ENCODE data around the gene TMEM208. TPM values are rescaled to one million over a fixed set of nuclear protein-coding genes. Genes with fewer than 3 reads are reported as not detected.

The TMEM208 gene
- polyA plus RNA-seq, 3 donors: 40.1 to 49.4 (median 45.5) TPM

DNA sequence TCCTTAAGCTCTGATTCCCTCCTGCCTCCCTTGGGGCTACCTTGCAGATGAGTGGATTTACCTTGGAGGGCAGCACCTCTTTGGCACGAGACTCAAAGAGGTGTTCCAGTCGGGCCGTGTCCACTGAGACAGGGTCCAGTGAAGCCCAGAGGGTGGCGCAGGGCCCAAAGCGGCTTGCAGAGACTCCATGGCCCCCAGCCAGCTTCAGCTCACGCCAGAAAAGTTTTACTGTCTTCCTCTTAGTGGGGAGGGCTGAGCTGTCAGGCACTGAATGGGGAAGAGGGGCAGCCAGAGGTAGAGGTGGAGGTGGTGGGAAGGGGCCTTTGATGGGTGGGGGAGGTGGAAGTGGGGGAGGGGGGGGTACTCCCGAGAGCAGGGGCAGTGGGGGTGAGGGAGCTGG is 6.7 kb downstream of the TMEM208 start:
- DNase-seq: no peak

DNA sequence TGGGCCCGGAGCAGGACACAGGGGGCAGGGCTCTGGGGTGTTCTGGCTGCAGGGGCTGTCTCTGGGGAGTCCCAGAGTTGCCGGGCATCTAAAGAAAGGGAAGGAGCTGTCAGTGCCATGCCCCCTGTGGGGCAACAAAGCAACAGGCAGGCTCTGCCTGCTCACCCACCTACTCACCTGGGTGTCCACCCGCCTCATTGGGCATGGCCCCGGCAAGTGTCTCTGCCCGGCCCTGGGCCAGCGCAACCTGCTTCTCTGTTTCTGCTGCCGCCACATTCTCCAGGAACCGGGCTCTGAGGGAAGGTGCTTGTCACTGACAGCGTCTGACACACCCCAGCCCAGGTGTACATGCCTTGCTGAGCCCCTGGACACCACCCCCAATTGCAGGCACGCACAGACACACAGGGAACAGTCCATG is 7.3 kb downstream of the TMEM208 start:
- no peak for DNase-seq

DNA sequence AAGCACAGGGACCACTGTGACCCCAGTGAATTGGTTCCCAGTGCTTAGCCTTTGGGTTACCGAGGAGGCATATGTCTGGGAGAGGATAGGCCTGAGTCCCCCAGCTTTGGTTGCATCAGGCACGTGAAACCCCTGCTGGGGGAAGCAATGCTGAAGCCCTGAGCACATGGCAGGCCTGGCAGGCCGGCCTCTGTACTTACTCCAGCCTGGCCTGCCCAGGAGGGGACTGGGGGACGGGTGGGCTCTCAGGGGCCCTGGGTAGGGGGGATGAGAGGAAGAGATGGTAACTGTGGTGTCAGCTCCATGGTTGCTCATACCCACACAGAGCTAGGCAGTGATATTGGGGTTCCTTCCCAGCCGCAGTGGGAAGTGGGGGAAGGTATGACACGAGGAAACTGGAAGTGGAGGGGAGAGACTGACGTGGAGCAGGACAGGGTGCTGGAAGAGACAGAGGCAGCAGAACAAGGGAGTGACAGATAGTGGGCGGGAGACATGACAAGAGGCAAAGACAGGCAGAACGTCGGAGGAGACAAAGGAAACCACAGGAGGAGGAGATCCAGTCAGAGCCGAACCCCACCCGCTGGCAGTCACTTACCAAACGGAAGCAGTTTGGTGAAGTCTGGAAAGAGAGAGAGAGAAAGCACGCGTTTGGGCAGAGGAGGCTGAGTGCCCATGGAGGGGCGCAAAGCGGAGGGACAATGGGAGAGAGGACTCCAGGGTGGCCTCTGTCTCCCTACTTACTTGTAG is 9.1 kb downstream of the TMEM208 start:
- no peak for DNase-seq

DNA sequence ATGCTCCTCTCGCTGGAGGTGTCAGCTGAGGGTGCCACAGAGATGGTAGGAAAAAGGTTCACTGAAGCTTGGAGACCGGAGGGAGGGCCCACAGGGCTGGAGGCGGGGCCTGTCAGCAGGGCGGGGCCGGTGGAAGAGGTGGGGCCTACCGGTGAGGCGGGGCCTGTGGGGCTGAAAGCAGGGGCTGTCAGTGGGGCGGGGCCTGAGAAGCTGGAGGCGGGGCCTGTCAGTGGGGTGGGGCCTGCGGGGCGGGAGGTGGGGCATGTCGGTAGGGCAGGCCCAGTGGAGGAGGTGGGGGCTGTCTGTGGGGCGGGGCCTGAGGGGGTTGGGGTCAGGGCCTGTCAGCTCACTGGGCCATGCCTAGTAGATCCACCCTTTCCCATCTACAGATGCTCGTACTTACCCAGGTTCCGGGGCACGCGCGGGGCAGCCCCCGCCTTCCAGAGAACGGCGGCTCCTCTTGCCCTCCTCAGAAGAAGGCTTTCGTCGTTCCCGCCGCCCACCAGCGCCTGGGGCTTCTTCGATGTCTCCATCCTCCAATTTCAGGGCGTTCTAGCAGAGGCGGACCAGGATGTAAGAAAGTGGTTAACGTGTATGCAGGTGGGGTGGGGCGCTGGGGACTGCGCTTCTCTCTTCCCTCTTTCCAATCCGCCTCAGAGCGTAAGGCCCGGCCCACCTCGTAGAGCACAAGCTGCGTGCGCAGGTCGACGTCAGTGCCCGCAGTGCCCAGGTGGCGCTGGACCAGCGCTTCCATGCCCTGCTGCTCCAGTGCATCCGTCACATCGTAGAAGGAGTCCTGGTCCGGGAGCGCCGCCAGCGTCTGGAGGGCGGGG is 9.8 kb downstream of the TMEM208 start:
- no peak for DNase-seq

DNA sequence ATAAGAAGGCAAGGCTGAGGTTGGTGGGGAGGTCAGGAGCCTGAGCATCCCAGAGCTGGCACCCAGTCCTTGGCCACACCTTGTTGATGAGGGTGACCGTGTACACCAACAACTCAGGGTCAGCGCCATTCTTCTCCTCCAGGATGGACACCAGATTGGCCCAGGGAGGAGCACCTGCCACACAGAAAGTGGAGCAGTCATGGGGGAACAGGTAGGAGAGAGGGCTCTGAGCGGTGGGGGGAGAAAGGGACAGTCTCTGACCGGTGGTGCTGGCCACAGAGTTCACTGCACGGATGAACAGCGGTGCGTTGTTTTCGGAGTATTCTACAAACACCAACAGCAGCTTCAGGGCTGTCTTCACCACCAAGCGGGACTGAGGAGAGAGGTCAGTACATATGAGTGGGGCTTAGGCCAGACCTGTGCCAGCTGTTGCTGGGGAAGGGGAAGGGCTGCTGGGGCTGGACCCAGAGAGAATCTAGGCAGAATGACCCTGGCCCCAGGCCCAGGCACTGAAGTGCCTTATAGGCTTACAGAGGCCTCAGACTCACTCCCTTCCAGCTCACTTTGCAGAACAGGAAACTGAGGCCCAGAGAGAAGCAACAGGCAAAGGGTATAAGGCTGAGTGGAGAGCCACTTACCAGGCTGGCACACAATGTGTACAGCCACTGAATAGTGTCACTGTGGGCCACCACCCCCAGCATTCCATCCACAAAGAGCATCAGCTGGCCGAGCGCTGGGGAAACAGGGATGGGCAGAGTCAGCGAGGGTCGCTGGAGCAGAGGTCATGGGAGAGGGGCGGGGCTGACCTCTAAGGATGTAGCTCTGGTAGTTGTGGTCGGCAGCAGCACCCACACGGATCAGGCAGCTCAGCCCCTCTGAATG is 10.7 kb downstream of the TMEM208 start:
- no peak for DNase-seq

DNA sequence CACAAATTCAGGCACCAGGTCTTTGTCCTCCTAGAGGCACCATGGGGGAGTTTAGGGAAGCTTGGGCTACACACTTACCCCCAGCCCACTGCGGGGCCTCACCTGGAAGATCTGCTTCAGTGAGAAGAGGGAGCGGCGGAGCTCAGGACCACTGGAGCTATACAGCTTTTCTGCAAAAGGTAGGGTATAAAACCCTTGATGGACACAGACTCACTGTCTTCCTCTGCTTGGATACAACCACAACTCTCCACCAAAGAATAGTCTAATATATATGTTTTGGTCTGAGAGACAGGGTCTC is 11.3 kb downstream of the TMEM208 start:
- no peak for DNase-seq

DNA sequence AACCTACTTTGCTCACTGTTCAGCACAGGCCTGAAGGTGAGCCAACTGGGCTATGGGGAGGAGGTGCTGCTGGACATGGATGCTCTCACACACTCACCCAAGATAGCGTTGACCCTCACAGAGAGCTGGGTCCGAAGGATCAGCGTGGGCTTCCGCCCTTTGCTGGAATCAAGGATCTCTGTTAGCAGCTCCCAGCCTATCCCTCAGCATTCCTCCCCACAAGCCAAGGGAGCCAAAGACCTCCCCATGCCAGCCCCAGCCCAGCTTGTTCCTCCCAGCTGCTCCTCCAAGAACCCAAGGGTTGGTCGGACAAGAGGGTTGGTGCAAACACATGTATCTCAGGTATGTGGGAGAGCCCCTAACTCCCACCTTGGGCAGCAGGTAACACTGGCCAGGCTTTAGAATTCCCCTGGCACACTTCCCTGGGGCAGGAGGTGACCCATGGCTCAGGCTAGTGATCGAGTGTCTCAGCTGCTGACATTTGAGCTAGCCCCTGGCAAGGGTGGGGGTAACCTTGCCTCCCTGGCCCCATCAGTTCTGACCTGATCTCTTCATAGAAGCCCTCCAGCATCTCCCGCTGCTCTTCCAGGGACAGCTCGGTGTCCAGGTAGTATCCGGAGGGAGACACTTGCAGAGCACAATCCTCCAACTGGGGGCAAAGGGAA is 12.0 kb downstream of the TMEM208 start:
- no peak for DNase-seq

DNA sequence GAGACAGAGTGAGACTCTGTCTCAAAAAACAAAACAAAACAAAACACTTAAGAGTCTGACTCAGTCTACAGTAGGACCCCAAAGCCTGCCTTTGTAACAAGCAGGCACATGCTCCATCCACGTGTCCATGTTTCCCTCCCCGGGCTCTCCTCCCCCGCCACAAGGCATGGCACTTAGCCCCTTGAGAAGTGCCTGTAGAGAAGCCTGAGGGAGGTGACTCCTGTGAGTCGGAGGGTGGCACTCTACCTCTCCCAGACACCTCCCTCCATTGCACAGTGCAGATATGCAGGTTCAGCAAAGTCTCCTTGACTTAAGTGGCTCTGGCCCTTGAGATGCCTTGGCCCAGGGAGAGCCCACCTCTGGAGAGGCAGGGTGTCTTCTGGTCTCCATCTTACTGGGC is 13.6 kb downstream of the TMEM208 start:
- no peak for DNase-seq

DNA sequence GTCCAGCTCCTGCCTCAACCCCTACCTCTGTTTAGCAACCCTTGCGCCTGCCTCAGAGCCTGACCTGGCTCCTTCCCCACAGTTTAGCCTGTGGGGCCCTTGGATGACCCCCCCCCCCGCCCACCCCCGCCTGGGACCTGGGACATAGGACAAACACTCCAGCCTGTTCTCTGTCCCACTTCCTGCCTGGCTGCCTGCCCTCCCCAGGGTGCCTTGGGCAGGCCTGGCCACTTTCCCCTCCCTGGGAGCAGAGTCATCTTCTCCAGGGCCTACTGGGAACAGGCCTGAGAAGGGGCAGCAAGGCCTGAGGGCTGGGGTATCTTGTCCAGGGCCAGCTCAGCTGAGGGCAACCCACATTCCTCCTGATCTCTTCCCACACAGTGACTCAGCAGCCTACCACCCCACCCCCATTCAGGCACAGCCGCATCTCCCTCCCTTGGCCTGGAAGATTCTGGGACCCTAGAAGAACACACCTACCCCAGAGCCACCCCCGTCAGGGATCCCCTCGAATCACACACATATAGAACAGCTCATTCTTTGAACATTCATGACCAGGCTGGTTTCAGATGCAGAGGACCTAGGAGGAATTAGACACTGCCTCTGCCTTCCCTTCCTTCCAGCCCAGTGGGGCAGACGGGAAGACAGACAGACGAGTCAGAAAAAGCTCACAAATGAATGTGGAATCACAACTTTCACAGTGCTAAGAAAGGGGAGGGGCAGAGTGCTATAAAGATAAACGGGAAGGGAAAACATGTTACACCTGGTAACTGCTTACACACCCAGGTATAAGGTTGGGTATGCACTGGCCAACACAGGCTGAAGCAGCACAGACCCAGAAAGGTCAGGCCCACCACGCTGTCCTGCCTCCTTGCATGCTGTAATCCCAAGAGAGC is 14.3 kb downstream of the TMEM208 start:
- DNase-seq: no peak

DNA sequence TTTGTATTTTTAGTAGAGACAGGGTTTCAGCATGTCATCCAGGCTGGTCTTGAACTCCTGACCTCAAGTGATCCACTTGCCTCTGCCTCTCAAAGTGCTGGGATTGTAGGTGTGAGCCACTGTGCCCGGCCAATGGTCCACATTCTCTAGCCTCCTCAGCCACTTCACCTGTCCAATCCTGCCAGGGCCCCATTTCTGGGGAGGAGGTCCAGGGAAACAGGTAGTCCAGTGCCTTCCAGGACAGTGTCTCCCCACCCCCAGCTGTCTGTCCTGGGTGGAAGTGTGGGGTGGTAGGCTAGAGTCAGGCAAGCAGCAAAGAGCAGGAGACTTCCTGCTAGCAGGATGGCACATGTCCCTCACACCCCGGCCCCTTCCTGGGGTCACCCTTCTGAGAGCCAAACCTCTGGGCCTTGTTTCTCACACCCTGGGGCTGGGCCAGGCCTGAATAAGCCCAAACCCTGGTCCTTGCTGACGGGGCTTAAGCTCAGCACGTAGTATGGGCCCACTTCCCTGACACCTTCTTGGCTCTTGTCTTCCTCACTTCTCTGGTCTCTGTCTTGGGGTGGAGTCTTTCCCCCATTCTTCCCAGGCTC is 15.3 kb downstream of the TMEM208 start:
- no peak for DNase-seq

DNA sequence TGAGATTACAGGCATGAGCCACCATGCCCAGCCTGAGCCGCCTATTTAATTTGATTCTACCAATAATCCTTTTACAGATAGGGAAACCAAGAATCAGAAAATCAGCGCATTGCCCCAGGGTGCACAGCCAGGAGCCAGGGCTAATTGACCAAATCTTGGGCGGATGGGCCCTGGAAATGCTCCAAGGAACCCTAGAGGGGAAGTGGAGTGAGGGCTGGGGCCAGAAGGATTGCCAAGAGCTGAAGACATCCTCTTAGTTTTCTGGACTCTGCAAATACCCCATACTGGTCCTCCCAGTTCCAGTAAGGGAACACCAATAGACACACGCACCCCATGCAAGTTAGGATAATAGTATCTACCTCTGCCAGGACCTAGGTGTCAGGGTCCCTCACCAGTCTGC is 16.6 kb downstream of the TMEM208 start:
- no peak for DNase-seq

DNA sequence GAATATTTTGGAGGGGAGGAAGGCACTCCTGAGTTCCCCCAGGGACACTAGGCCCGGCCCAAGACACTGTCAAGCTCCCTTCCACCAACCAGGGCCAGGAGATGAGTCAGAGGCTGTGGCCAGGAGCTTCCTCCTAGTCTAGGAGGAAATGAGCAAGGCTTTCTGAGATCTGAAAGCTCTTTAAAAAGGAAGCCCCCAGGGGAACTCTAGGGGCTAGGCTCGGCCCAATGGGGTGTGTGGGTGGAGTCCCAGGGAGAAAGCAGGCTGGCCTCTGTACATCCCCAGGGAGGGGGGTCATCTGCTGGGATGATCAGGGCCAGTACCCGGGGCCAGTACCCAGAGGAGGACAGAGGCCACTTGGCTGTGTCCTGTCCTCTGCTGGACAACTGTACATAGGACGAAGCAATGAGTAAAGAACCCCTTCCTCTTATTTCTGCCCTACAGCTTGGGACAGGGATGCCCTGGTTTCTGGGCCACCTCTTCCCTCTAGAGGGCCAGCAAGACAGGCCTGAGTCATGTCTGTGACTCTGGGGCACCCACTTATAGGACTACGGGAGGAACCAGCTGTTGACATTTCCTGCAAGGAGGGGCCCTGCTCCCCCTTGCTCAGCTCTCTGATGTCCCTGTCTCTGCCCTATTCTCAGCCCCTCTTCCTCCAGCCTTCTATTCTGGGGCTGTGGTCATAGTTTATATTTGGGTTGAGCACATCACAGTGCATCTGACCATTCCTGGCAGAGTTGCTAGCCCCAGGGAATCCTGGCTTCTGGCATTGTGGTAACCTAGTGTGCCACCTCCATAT is 17.7 kb downstream of the TMEM208 start:
- DNase-seq: no peak

DNA sequence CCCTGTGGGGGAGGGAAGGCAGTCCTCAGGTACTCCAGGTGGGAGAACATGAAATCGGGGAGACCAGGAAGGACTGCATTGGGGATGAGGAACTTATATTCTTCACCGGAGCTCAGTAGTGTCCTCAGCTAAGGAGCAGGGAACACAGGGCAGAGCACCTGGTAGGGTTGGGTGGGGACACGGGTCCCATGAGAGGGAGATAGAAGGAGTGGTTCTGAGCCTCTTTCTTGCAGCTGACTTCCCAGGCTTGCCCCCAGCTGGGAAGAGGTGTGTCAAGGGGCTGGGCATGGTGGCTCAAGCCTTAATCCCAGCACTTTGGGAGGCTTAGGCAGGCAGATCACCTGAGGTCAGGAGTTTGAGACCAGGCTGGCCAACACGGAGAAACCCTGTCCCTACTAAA is 18.3 kb downstream of the TMEM208 start:
- no peak for DNase-seq

DNA sequence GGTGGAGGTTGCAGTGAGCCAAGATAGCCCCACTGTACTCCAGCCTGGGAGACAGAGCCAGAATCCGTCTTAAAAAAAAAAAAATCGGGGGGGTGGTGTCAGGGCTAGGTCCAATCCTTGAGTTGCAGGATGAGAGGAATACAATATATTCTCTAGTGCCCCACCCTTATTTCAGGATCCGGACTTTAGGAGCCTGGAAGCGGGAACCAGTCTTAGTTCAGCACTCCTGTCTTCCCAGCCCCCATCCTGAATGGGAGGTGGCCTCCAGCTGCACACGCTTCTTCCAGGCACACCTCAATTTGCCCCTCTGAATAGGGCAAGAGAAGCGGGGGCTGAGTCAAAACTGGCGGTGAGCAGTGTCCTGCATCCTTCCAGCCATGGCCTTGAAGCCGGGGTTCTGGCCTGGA is 18.7 kb downstream of the TMEM208 start:
- DNase-seq: no peak

DNA sequence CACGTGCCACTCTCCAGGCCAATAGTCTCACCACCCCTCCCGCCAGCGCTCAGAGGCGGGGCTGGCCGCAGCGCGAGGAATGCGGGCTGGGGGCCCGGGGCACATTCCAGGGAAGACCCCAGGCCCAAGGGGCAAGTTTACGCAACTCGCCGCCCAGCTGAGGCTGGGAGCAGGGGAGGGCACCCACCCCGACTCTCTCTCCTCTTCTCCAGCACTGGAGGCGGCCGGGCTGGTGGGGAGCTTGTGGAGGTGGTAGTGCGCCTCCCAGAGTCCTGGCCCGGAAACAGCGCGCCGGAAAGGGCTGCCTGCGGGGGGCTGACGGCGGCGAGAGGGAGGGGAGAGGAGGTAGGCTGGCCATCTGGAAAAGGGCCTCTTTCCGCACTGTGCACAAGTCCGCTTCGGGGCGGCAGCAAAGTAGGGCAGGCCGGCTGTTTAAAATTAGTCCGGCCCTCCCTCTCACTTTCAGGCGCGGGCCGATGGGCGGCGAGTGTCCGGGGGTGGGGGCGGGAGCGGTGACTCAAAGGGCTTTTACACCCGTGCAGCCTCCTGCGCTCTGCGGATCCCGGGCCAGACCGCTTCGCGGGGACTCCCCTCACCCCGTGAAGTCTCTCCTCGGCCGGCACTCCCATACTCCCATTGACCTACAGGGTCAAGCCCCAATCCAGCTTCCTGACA is 19.3 kb downstream of the TMEM208 start:
- DNase-seq: peak; percentile 81

DNA sequence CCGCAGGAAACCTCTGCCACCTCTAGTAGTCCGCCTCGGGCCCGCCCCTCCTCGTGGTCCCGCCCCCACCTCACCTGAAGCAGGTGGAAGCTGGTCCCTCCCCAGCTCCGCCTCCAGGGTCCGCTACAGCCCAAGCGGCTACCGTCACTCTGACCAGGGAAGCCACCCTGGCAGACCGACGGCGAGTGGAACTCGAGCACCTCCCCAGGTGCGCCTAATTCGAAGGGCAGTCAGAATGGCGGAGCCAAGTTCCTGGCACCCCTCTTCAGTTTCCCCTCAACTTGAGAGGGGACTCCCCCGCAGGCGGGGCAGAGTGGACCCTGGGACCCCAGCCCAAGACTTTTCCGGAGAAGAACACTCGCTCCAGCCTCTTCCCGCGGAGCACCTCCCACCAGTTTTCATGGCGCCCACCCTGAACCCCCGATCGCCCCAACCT is 19.8 kb downstream of the TMEM208 start:
- no peak for DNase-seq

DNA sequence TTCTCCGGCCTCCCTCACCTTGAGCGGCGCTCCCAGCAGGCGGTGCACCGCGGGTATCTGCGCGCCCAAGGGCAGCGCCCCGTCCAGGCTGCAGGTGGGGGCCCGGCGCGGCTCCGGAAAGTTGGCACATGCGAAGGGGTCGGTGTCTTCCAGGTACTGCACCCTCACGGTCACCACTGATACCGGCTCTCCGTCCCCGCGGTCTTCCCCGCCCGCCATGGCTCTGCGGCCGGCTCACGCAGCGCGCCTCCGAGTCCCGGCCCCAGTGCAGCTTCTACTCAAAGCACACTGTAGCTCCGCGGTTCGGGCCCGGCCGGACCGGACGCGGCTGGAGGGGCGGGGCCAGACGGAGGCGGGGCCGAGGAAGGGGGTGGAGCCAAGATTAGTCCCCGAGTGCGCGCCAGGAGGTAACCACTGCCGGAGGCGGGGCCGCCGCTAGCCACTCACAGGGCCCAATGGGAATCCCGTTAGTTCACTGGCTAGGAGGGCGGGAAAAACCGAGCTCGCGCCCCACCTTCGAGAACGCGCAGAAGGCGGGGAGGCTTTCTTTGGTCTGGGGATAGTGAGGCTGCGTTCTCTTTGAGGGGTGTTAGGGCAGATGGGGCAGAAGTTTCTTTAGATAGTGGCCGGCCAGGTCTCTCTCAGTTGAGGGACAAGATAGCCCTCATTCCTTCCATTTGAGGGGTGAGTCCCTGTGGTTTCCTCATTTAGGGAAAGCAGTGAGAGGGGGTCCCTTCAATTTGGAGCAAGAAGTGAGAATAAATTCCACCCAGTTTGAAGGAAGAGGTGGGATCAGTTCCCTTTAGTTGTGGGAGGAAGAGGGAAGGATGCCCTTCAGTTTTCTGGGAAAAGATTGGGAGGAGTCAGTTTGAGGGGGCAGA is 20.5 kb downstream of the TMEM208 start, which contains the start of gene FHOD1:
FHOD1 (minus strand) TSS at position 290 of the 881 bp plus-strand sequence; CDS start at position 219, 71 bp downstream.
- DNase-seq: peak; percentile 94

DNA sequence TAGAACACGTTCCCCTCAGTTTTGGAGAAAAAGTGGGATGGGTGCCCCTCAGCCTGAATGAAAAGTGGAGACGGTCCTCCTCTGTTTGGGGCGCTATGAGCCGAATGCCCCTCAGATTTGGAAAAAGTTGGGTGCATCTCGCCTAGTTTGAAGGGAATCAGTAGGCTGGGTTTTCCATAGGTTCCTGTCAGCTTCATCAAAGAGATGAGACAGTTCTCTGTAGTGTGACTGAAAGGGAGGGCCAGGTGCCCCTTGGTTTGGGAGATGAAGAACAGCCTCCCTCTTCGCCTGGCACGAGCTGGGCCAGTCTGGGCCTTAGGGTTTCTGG is 21.1 kb downstream of the TMEM208 start:
- no peak for DNase-seq

Data from renal pelvis (tissue), 4 donors.